ACC112 (cell line): ENCODE results near the gene UPK1A.

Experiments
- H2AFZ ChIP-seq: fragments of 200-600 bp; sonication (generic); one replicate; pipeline ENCODE4 v1.6.0; 2017; ENCODE audit warnings: antibody characterized with exemption, low read length; ENCODE audit not compliant: unreplicated experiment
- H3K27ac ChIP-seq: fragments of 200-600 bp; sonication (generic); 2 replicates; pipeline ENCODE4 v1.5.1; 2014; ENCODE audit warnings: low read depth, mild to moderate bottlenecking, antibody characterized with exemption, low read length, moderate library complexity
- H3K27me3 ChIP-seq: fragments of 200-600 bp; sonication (generic); 2 replicates; pipeline ENCODE4 v1.6.1; 2014; ENCODE audit warnings: mild to moderate bottlenecking, antibody characterized with exemption, low read length, moderate library complexity, mixed read lengths; ENCODE audit not compliant: insufficient read depth
- H3K36me3 ChIP-seq: fragments of 200-600 bp; sonication (generic); 2 replicates; pipeline ENCODE4 v1.6.1; 2016; ENCODE audit warnings: mild to moderate bottlenecking, antibody characterized with exemption, low read length, moderate library complexity, mixed read lengths; ENCODE audit not compliant: insufficient read depth
- H3K4me1 ChIP-seq: fragments of 200-600 bp; sonication (generic); one replicate; pipeline ENCODE4 v1.6.1; 2016; ENCODE audit warnings: low read length, mixed read lengths; ENCODE audit not compliant: insufficient read depth, unreplicated experiment, control insufficient read depth
- H3K4me3 ChIP-seq: fragments of 200-600 bp; sonication (generic); 2 replicates; pipeline ENCODE4 v1.5.1; 2014; ENCODE audit warnings: mild to moderate bottlenecking, low read depth, low read length
- H3K79me2 ChIP-seq: fragments of 200-600 bp; sonication (generic); one replicate; pipeline ENCODE4 v1.6.0; 2016; ENCODE audit warnings: low read length; ENCODE audit not compliant: control insufficient read depth, unreplicated experiment, insufficient read depth

UPK1A gene

GRCh38 chr19:35693422-35693821, 27.1 kb downstream of the UPK1A start:
- Histone ChIP-seq H2AFZ (no peak overlapping the region), H3K27me3 (no peaks in the 10 kb centered on the region), H3K36me3 (no peaks in the 10 kb centered on the region), H3K4me1 (no peaks in the 10 kb centered on the region), H3K27ac (no peak overlapping the region), H3K79me2 (no peaks in the 10 kb centered on the region), H3K4me3 (no peak overlapping the region)

- Histone ChIP-seq H2AFZ (no peak overlapping the region), H3K27me3 (no peaks in the 10 kb centered on the region), H3K4me3 (no peak overlapping the region), H3K27ac (no peak overlapping the region), H3K79me2 (no peaks in the 10 kb centered on the region), H3K4me1 (no peaks in the 10 kb centered on the region), H3K36me3 (no peaks in the 10 kb centered on the region)
Measured at GRCh38 chr19:35693835-35694599, 27.7 kb downstream of the UPK1A start.

GRCh38 chr19:35695895-35696422, 29.6 kb downstream of the UPK1A start:
- H2AFZ ChIP-seq = no peak overlapping the region
- no peaks in the 10 kb centered on the region for H3K79me2 ChIP-seq
- no peaks in the 10 kb centered on the region for H3K27me3 ChIP-seq
- no peak overlapping the region for H3K27ac ChIP-seq
- H3K4me3 ChIP-seq = no peak overlapping the region
- H3K4me1 ChIP-seq = no peaks in the 10 kb centered on the region
- H3K36me3 ChIP-seq = no peaks in the 10 kb centered on the region

GRCh38 chr19:35696835-35697234, 30.5 kb downstream of the UPK1A start:
- H3K27me3 ChIP-seq = no peaks in the 10 kb centered on the region
- H3K79me2 ChIP-seq = no peaks in the 10 kb centered on the region
- no peak overlapping the region for H3K27ac ChIP-seq
- no peaks in the 10 kb centered on the region for H3K4me1 ChIP-seq
- H3K36me3 ChIP-seq = no peaks in the 10 kb centered on the region
- no peak overlapping the region for H3K4me3 ChIP-seq
- H2AFZ ChIP-seq = no peak overlapping the region

GRCh38 chr19:35702223-35703012, 36.1 kb downstream of the UPK1A start:
- peak overlapping the region; percentile 91 for H2AFZ ChIP-seq
- H3K27me3 ChIP-seq = no peaks in the 10 kb centered on the region
- H3K4me1 ChIP-seq = no peaks in the 10 kb centered on the region
- no peak overlapping the region for H3K27ac ChIP-seq
- no peaks in the 10 kb centered on the region for H3K36me3 ChIP-seq
- peak overlapping the region; percentile 74 for H3K4me3 ChIP-seq
- no peaks in the 10 kb centered on the region for H3K79me2 ChIP-seq

- Histone ChIP-seq H2AFZ (no peak overlapping the region), H3K4me1 (no peaks in the 10 kb centered on the region), H3K36me3 (no peaks in the 10 kb centered on the region), H3K27ac (no peak overlapping the region), H3K4me3 (no peak overlapping the region), H3K27me3 (no peaks in the 10 kb centered on the region), H3K79me2 (no peaks in the 10 kb centered on the region)
Measured at GRCh38 chr19:35703343-35703742, 37.0 kb downstream of the UPK1A start.

GRCh38 chr19:35704218-35704617, 37.9 kb downstream of the UPK1A start, which contains the start of gene ZBTB32:
Gene ZBTB32 (plus strand): TSS chr19:35704558. CDS start chr19:35714627, 10,069 bp downstream.
- no peak within 1 kb of the TSS for H3K4me3 ChIP-seq
- H3K4me1 ChIP-seq = no peaks in the 10 kb centered on the region
- no peak within 1 kb of the TSS for H3K27ac ChIP-seq
- H3K27me3 ChIP-seq = no peaks in the 10 kb centered on the region
- H3K36me3 ChIP-seq = no peaks in the 10 kb centered on the region
- no peaks in the 10 kb centered on the region for H3K79me2 ChIP-seq
- H2AFZ ChIP-seq = no peak within 1 kb of the TSS

- Histone ChIP-seq H3K79me2 (no peaks in the 10 kb centered on the region), H3K27me3 (no peaks in the 10 kb centered on the region), H3K4me1 (peaks cover 5% of the 10 kb centered on the region), H3K27ac (no peak overlapping the region), H2AFZ (no peak overlapping the region), H3K36me3 (no peaks in the 10 kb centered on the region), H3K4me3 (no peak overlapping the region)
Measured at GRCh38 chr19:35708391-35708790, 42.1 kb downstream of the UPK1A start.

GRCh38 chr19:35710784-35711723, 44.7 kb downstream of the UPK1A start:
- Histone ChIP-seq H3K27ac (0 out of 2 replicates have a peak overlapping the region, but pooled peaks have one; percentile 48), H3K4me3 (no peak overlapping the region), H3K4me1 (peaks cover 9% of the 10 kb centered on the region), H3K79me2 (no peaks in the 10 kb centered on the region), H3K36me3 (no peaks in the 10 kb centered on the region), H2AFZ (no peak overlapping the region), H3K27me3 (no peaks in the 10 kb centered on the region)
